ENCODE results near the gene MGAT4A. TPM values are rescaled to one million over a fixed set of nuclear protein-coding genes. Genes with fewer than 3 reads are reported as not detected.

MGAT4A gene
- total and polyA plus RNA-seq, 2 experiments from 2014 or later: 4.4 to 5.6 TPM

- TF ChIP-seq ZNF462 (CRISPR knock-in tag; IDR thresholded peaks at IDR 0.05): no peak
These were observed 8.1 kb upstream of the MGAT4A start (continued) for GRCh38 chr2:98739020-98739419.

GRCh38 chr2:98738304-98738703 lies 7.4 kb upstream of the MGAT4A start:
- Histone ChIP-seq H3K4me1 (ENCODE audit: insufficient read depth) (no peaks in the 10 kb centered on the region), H3K27ac (ENCODE audit: low read depth) (no peak overlapping the region), H3K27me3 (ENCODE audit: insufficient read depth) (peaks cover 7% of the 10 kb centered on the region; the same call in 1 of the 2 replicates), H2AFZ (no peak overlapping the region), H4K20me1 (replicated peaks; ENCODE audit: insufficient read depth) (no peaks in the 10 kb centered on the region), H3K4me2 (no peak overlapping the region), H3K4me3 (no peak overlapping the region), H3K79me2 (replicated peaks; ENCODE audit: insufficient read depth) (no peaks in the 10 kb centered on the region), H3F3A (replicated peaks; ENCODE audit: low read depth) (no peaks in the 10 kb centered on the region), H3K36me3 (ENCODE audit: insufficient read depth) (no peaks in the 10 kb centered on the region), H3K9me2 (ENCODE audit: insufficient read depth) (no peaks in the 10 kb centered on the region)
- Mint-ChIP-seq H3K4me1 (no peaks in the 10 kb centered on the region), H3K9me3 (no peaks in the 10 kb centered on the region), H3K36me3 (ENCODE audit: low read depth) (no peaks in the 10 kb centered on the region), H3K27ac (no peak overlapping the region), H3K27me3 (ENCODE audit: insufficient read depth, low read depth, poor library complexity) (peaks cover 8% of the 10 kb centered on the region), H3K4me3 (no peak overlapping the region)
- no peak for TF ChIP-seq CTCF (conservative IDR thresholded peaks at IDR 0.05; ENCODE audit: low read depth in 2 of 2)
- TF ChIP-seq NANOG (IDR thresholded peaks at IDR 0.05; ENCODE audit: borderline replicate concordance): no peak
- no peak for TF ChIP-seq ZNF114 (CRISPR knock-in tag; IDR thresholded peaks at IDR 0.05)
- ATAC-seq (no peak), DNase-seq (ENCODE audit: low spot score) (no peak)

All from GM23338 (cell line).